ENCODE data around the gene MFAP3L.
A peak's percentile ranks its signal among the peaks of the same experiment; 100 is the strongest.
"Not testable (repeated sequence)": the region's sequence is repeated elsewhere in the genome, so short reads cannot be mapped to it uniquely, and the experiment has no call there.

Gene MFAP3L

DNA sequence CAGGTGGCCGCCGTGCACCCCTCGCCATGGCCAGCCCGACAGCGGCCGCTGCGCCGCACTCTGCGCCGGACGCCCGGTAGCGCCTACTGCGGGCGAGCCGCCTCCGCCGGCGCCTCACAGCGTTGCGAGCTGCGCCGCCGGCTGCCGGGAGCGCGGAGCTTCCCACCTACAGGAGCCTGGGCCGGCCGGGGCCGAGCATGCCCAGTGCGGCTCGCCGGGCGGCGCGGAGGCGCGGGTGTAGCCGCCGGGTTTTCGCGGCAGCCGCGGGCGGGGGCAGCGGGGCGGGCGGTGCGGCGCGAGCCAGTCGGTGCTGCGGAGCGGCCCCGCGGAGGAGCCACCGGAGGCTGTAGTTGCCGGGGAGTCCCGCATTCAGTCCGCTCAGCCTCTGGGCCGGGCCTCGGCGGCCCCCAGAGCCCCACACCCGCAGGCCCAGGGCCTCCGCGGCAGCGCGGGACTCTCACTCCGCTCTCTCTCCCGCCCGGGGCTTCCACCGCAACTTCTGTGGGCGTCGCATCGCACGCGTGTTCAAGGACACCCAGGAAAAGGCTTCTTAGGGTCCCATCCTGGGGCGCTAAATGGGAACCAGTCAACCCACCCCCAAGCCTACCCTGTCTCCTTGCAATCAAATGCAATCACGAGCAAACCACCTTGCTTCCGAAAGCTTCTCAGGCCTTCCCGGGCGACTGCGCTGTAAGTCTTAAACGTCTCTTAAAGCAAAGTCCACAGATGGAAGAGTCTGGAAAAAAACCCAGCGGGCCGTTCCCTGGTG, at the start of gene MFAP3L:
Gene MFAP3L, minus strand, starts transcription at position 143 of the 769 bp plus-strand sequence. CDS start 20,518 bp downstream, outside the sequence.
- Histone ChIP-seq H3K9ac (ENCODE audit: low read depth, low read length) (peak within 1 kb of the TSS; percentile 97), H3K4me1 (ENCODE audit: insufficient read depth, low read length) (peaks cover 5% of the 10 kb centered on the region; the same call in 1 of the 2 replicates), H3K9me3 (ENCODE audit: control insufficient read depth, insufficient read depth, low read length) (no peaks in the 10 kb centered on the region), H3K36me3 (ENCODE audit: insufficient read depth, low read length) (no peaks in the 10 kb centered on the region; the same call in 1 of the 2 replicates)

- no peak overlapping the region for H3K9ac ChIP-seq (ENCODE audit: low read depth, low read length)
- no peaks in the 10 kb centered on the region for H3K4me1 ChIP-seq (ENCODE audit: insufficient read depth, low read length)
- peaks cover 3% of the 10 kb centered on the region for H3K36me3 ChIP-seq (ENCODE audit: insufficient read depth, low read length)
- H3K9me3 ChIP-seq (ENCODE audit: control insufficient read depth, insufficient read depth, low read length) = no peaks in the 10 kb centered on the region
Observed at GRCh38 chr4:170071196-170071595, 45.0 kb upstream of the MFAP3L start.

DNA sequence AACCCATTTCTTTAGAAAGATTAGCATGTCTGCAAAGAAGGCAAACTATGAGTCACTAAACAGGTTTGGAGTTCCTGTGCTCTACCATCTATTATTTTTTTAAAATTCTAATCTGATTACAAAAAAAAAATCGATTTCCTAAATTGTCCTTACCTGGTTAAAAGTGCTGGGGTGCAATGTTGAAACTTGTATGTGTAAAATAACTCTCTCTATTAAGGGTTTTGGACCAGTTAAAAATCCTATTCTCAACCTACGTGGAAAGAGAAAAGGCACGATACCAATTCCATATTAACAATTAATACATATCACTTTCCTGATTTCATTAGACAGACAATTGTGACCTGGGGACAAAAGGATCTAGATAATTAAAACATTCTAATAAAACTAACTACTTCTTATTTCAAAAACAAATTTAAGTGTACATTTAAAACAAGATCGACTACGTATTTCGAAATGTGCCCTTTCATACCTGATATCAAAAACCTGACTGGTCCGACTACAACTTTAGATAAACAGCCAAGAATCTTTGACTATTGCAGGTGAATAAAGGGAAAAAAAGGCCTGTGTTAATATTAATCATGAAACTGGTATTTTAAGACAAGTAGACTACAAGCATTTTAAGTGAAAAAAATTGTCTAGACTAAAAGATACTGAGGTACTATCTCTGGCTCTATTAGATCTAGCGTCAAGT, 42.4 kb upstream of the MFAP3L start:
- H3K9me3 ChIP-seq (ENCODE audit: control insufficient read depth, insufficient read depth, low read length) = no peaks in the 10 kb centered on the region
- no peaks in the 10 kb centered on the region for H3K4me1 ChIP-seq (ENCODE audit: insufficient read depth, low read length)
- no peak overlapping the region for H3K9ac ChIP-seq (ENCODE audit: low read depth, low read length)
- peaks cover 3% of the 10 kb centered on the region for H3K36me3 ChIP-seq (ENCODE audit: insufficient read depth, low read length)

GRCh38 chr4:170059421-170059820, 33.2 kb upstream of the MFAP3L start:
- H3K9me3 ChIP-seq (ENCODE audit: control insufficient read depth, insufficient read depth, low read length) = no peaks in the 10 kb centered on the region
- H3K36me3 ChIP-seq (ENCODE audit: insufficient read depth, low read length) = peaks cover 6% of the 10 kb centered on the region; the same call in 1 of the 2 replicates
- no peak overlapping the region for H3K9ac ChIP-seq (ENCODE audit: low read depth, low read length)
- no peaks in the 10 kb centered on the region for H3K4me1 ChIP-seq (ENCODE audit: insufficient read depth, low read length)

DNA sequence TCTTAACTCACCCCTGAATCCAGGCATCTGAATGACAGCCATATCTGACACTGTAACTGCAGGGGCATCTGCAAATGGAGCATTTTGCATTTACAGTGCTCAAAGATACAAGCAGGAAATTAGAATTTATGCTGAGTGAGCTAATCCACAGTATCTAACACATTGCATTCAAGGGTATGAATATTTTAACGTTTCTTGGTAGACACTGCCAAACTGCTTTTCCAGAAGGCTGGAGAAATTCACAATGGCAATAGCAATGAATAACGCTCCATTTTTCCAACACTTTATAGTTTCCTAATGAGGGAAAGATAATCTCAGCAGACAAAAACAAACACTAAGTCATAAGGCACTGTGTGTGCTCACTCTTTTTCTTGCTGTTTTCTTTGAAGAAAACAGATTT, 32.6 kb upstream of the MFAP3L start:
- Histone ChIP-seq H3K36me3 (ENCODE audit: insufficient read depth, low read length) (peaks cover 6% of the 10 kb centered on the region; the same call in 1 of the 2 replicates), H3K4me1 (ENCODE audit: insufficient read depth, low read length) (no peaks in the 10 kb centered on the region), H3K9ac (ENCODE audit: low read depth, low read length) (no peak overlapping the region), H3K9me3 (ENCODE audit: control insufficient read depth, insufficient read depth, low read length) (no peaks in the 10 kb centered on the region)

- H3K9ac ChIP-seq (ENCODE audit: low read depth, low read length) = no peak overlapping the region
- peaks cover 6% of the 10 kb centered on the region; the same call in 1 of the 2 replicates for H3K36me3 ChIP-seq (ENCODE audit: insufficient read depth, low read length)
- no peaks in the 10 kb centered on the region for H3K9me3 ChIP-seq (ENCODE audit: control insufficient read depth, insufficient read depth, low read length)
- 0 out of 2 replicates have a peak, but pooled peaks cover 5% of the 10 kb centered on the region for H3K4me1 ChIP-seq (ENCODE audit: insufficient read depth, low read length)
Observed at GRCh38 chr4:170057866-170058265, 31.7 kb upstream of the MFAP3L start.

GRCh38 chr4:170052919-170053318, 26.7 kb upstream of the MFAP3L start:
- Histone ChIP-seq H3K9me3 (ENCODE audit: control insufficient read depth, insufficient read depth, low read length) (no peaks in the 10 kb centered on the region), H3K4me1 (ENCODE audit: insufficient read depth, low read length) (0 out of 2 replicates have a peak, but pooled peaks cover 5% of the 10 kb centered on the region)

GRCh38 chr4:170051402-170051801, 25.2 kb upstream of the MFAP3L start:
- no peaks in the 10 kb centered on the region for H3K36me3 ChIP-seq (ENCODE audit: insufficient read depth, low read length)
- H3K9ac ChIP-seq (ENCODE audit: low read depth, low read length) = no peak overlapping the region
- H3K4me1 ChIP-seq (ENCODE audit: insufficient read depth, low read length) = 0 out of 2 replicates have a peak, but pooled peaks cover 5% of the 10 kb centered on the region
- no peaks in the 10 kb centered on the region for H3K9me3 ChIP-seq (ENCODE audit: control insufficient read depth, insufficient read depth, low read length)

More at GRCh38 chr4:170052919-170053318, 26.7 kb upstream of the MFAP3L start:
- no peak overlapping the region for H3K9ac ChIP-seq (ENCODE audit: low read depth, low read length)
- 0 out of 2 replicates have a peak, but pooled peaks cover 3% of the 10 kb centered on the region for H3K36me3 ChIP-seq (ENCODE audit: insufficient read depth, low read length)

- no peak overlapping the region for H3K9ac ChIP-seq (ENCODE audit: low read depth, low read length)
- H3K4me1 ChIP-seq (ENCODE audit: insufficient read depth, low read length) = 0 out of 2 replicates have a peak, but pooled peaks cover 5% of the 10 kb centered on the region
- no peaks in the 10 kb centered on the region for H3K36me3 ChIP-seq (ENCODE audit: insufficient read depth, low read length)
- H3K9me3 ChIP-seq (ENCODE audit: control insufficient read depth, insufficient read depth, low read length) = no peaks in the 10 kb centered on the region; the same call in 1 of the 2 replicates
Observed at GRCh38 chr4:170049766-170050165, 23.6 kb upstream of the MFAP3L start.

DNA sequence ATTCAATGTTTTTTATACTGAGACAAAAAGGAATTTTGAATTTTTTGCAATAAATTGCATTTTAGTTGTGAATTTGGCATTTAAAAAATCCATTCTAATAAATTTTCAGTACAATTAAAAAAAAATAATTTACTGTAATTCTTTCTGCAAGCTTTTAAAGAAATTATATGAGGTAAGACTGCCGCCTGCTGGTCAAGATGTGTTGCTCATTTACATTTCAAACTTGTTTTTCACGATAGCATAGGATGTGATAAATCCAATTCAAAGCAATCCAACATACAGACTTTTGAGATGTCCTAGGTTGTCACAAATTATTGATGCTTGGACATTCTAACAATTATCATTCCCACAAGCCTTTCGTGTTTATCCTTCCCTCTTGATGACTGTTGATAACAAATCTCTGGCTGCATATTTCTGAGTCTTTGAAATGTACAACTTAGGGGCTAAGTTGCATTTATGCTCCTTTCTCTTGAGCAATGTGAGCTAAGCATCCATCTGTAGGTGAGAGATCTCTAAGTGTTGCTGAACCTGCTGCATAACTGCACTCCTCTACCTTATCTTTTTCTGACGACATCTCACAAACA, 21.7 kb upstream of the MFAP3L start:
- Histone ChIP-seq H3K4me1 (ENCODE audit: insufficient read depth, low read length) (no peaks in the 10 kb centered on the region), H3K9me3 (ENCODE audit: control insufficient read depth, insufficient read depth, low read length) (no peaks in the 10 kb centered on the region; the same call in 1 of the 2 replicates), H3K36me3 (ENCODE audit: insufficient read depth, low read length) (no peaks in the 10 kb centered on the region), H3K9ac (ENCODE audit: low read depth, low read length) (no peak overlapping the region)

DNA sequence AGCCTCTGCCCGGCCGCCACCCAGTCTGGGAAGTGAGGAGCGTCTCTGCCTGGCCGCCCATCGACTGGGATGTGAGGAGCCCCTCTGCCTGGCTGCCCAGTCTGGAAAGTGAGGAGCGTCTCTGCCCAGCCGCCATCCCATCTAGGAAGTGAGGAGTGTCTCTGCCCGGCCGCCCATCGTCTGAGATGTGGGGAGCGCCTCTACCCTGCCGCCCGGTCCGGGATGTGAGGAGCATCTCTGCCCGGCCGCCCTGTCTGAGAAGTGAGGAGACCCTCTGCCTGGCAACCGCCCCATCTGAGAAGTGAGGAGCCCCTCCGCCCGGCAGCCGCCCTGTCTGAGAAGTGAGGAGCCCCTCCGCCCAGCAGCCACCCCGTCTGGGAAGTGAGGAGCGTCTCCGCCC, 20.0 kb upstream of the MFAP3L start:
- not testable (repeated sequence) for H3K9me3 ChIP-seq (ENCODE audit: control insufficient read depth, insufficient read depth, low read length); H3K36me3 ChIP-seq (ENCODE audit: insufficient read depth, low read length); H3K4me1 ChIP-seq (ENCODE audit: insufficient read depth, low read length); H3K9ac ChIP-seq (ENCODE audit: low read depth, low read length)

DNA sequence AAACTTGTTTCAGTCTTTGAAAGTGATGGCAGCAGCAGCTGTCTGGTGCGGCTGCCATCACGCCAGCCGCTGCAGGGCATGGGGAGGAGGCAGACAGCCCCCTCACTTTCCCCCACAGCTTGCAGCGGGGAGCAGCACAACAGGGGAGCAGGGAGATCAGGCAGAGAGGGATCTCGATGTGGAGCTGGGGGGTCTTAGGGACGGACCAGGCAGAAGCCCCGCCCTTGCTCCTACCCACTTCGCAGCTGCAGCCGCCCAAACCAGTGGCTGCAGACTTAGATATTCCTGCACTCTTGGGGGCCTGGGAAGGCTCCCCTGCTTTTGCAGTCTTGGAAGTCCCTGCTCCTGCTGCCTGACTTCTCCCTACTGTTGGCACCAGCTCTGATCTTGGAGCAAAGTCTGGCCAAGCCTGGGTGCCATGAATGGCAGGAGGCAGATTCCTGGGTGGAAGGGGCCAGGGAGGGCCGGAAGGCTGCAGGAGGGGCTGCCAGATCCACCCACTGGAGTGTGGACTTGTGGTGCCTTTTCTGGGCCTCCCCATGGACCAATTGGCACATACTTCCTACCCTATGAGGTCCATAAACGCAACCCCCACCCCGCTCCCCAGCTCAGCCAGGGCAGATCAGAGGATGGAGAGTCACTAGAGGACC, 14.0 kb upstream of the MFAP3L start:
- Histone ChIP-seq H3K4me1 (ENCODE audit: insufficient read depth, low read length) (no peaks in the 10 kb centered on the region), H3K9ac (ENCODE audit: low read depth, low read length) (no peak overlapping the region), H3K36me3 (ENCODE audit: insufficient read depth, low read length) (no peaks in the 10 kb centered on the region), H3K9me3 (ENCODE audit: control insufficient read depth, insufficient read depth, low read length) (no peaks in the 10 kb centered on the region; the same call in 1 of the 2 replicates)

- no peaks in the 10 kb centered on the region for H3K36me3 ChIP-seq (ENCODE audit: insufficient read depth, low read length)
Observed at GRCh38 chr4:170038769-170039168, 12.6 kb upstream of the MFAP3L start.

DNA sequence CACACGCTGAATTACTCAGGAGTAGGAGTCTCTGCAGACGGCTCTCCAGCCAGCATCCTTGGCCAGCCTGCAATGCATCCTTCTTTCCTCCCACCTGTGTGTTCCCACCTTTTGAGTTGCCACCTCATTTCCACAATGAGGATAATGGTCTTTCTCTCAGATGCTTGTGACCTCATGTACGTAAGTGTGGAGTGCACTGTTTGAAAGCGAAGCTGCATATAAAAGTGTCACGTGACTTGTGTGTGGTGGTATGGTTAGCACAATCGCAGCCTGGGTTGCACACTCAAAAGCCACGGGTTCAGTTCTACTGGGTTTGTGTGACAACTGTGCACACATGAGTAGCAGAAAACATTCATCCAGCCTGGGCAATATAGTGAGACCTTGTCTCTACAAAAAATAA, 12.0 kb upstream of the MFAP3L start:
- Histone ChIP-seq H3K36me3 (ENCODE audit: insufficient read depth, low read length) (no peaks in the 10 kb centered on the region), H3K9me3 (ENCODE audit: control insufficient read depth, insufficient read depth, low read length) (no peaks in the 10 kb centered on the region), H3K4me1 (ENCODE audit: insufficient read depth, low read length) (no peaks in the 10 kb centered on the region), H3K9ac (ENCODE audit: low read depth, low read length) (no peak overlapping the region)

More at GRCh38 chr4:170038769-170039168, 12.6 kb upstream of the MFAP3L start:
- Histone ChIP-seq H3K9me3 (ENCODE audit: control insufficient read depth, insufficient read depth, low read length) (no peaks in the 10 kb centered on the region), H3K4me1 (ENCODE audit: insufficient read depth, low read length) (no peaks in the 10 kb centered on the region), H3K9ac (ENCODE audit: low read depth, low read length) (no peak overlapping the region)

All from ES-I3 (cell line).